ENCODE data around the gene KDM4C. TPM values are rescaled to one million over a fixed set of nuclear protein-coding genes. Genes with fewer than 3 reads are reported as not detected.

KDM4C gene
- polyA plus RNA-seq, 1 donor (not counting 4 experiments of a cell fraction or from before 2014, with no cell fraction given): 17.2 TPM

GRCh38 chr9:6818292-6818922 lies 60.6 kb downstream of the KDM4C start:
- H3K27ac ChIP-seq (ENCODE audit: control insufficient read depth, insufficient read depth, low read length): no peak overlapping the region
- no peak for DNase-seq (ENCODE audit: low read depth, low spot score)
- no peak overlapping the region for H2AFZ ChIP-seq (ENCODE audit: control insufficient read depth, low read length)
- no peaks in the 10 kb centered on the region for H4K20me1 ChIP-seq (ENCODE audit: control insufficient read depth, extremely low read depth, insufficient read depth, low read length)
- TF ChIP-seq, protein P1, sequence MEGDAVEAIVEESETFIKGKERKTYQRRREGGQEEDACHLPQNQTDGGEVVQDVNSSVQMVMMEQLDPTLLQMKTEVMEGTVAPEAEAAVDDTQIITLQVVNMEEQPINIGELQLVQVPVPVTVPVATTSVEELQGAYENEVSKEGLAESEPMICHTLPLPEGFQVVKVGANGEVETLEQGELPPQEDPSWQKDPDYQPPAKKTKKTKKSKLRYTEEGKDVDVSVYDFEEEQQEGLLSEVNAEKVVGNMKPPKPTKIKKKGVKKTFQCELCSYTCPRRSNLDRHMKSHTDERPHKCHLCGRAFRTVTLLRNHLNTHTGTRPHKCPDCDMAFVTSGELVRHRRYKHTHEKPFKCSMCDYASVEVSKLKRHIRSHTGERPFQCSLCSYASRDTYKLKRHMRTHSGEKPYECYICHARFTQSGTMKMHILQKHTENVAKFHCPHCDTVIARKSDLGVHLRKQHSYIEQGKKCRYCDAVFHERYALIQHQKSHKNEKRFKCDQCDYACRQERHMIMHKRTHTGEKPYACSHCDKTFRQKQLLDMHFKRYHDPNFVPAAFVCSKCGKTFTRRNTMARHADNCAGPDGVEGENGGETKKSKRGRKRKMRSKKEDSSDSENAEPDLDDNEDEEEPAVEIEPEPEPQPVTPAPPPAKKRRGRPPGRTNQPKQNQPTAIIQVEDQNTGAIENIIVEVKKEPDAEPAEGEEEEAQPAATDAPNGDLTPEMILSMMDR (optimal IDR thresholded peaks at IDR 0.05 in 1 of 3, IDR thresholded peaks at IDR 0.05 in 1 of 3, conservative IDR thresholded peaks at IDR 0.05 in 1 of 3; ENCODE audit: extremely low read depth in 1 of 3, insufficient read depth in 2 of 3, low read length in 3 of 3): no peak
- TF ChIP-seq EZH2 (IDR thresholded peaks at IDR 0.05; ENCODE audit: low read length): no peak
- no peak overlapping the region for H3K9ac ChIP-seq (ENCODE audit: control insufficient read depth, extremely low read depth, insufficient read depth, low read length)
- no peaks in the 10 kb centered on the region for H3K9me3 ChIP-seq (ENCODE audit: control insufficient read depth, low read depth, low read length)
- H3K4me3 ChIP-seq (ENCODE audit: control insufficient read depth in 2 of 3, extremely low read depth in 1 of 3, insufficient read depth in 2 of 3, low read depth in 1 of 3, low read length in 3 of 3): no peak overlapping the region
- no peaks in the 10 kb centered on the region for H3K4me1 ChIP-seq (ENCODE audit: control insufficient read depth, extremely low read depth, insufficient read depth, low read length)
- FAIRE-seq: no peak
- H3K4me2 ChIP-seq (ENCODE audit: control insufficient read depth, extremely low read depth, insufficient read depth, low read depth, low read length): no peak overlapping the region
- no peaks in the 10 kb centered on the region for H3K9me1 ChIP-seq (ENCODE audit: control insufficient read depth, extremely low read depth, insufficient read depth, low read length)
- H3K36me3 ChIP-seq (ENCODE audit: control insufficient read depth in 2 of 2, extremely low read depth in 1 of 2, insufficient read depth in 2 of 2, low read length in 2 of 2): peaks cover 1 to 2% of the 10 kb centered on the region in 2 experiments
- H3K79me2 ChIP-seq (ENCODE audit: control insufficient read depth, insufficient read depth, low read length): no peaks in the 10 kb centered on the region
- no peaks in the 10 kb centered on the region for H3K27me3 ChIP-seq (ENCODE audit: control insufficient read depth, extremely low read depth, insufficient read depth, low read length)
- dilution Hi-C loops (cut with MboI; ENCODE audit: extremely low pct_ligation_motif_present, low sequenced_read_pairs): no loop called here

- Histone ChIP-seq H3K9me3 (ENCODE audit: control insufficient read depth, low read depth, low read length) (no peaks in the 10 kb centered on the region), H3K4me1 (ENCODE audit: control insufficient read depth, extremely low read depth, insufficient read depth, low read length) (no peaks in the 10 kb centered on the region), H3K9ac (ENCODE audit: control insufficient read depth, extremely low read depth, insufficient read depth, low read length) (no peak overlapping the region), H3K9me1 (ENCODE audit: control insufficient read depth, extremely low read depth, insufficient read depth, low read length) (no peaks in the 10 kb centered on the region), H3K36me3 (ENCODE audit: control insufficient read depth in 2 of 2, extremely low read depth in 1 of 2, insufficient read depth in 2 of 2, low read length in 2 of 2) (peaks cover 1 to 5% of the 10 kb centered on the region in 2 experiments), H4K20me1 (ENCODE audit: control insufficient read depth, extremely low read depth, insufficient read depth, low read length) (no peaks in the 10 kb centered on the region), H3K27ac (ENCODE audit: control insufficient read depth, insufficient read depth, low read length) (no peak overlapping the region), H3K4me3 (ENCODE audit: control insufficient read depth in 2 of 3, extremely low read depth in 1 of 3, insufficient read depth in 2 of 3, low read depth in 1 of 3, low read length in 3 of 3) (no peak overlapping the region), H2AFZ (ENCODE audit: control insufficient read depth, low read length) (no peak overlapping the region), H3K27me3 (ENCODE audit: control insufficient read depth, extremely low read depth, insufficient read depth, low read length) (no peaks in the 10 kb centered on the region), H3K4me2 (ENCODE audit: control insufficient read depth, extremely low read depth, insufficient read depth, low read depth, low read length) (no peak overlapping the region), H3K79me2 (ENCODE audit: control insufficient read depth, insufficient read depth, low read length) (no peaks in the 10 kb centered on the region)
- no peak for DNase-seq (ENCODE audit: low read depth, low spot score)
- dilution Hi-C loops (cut with MboI; ENCODE audit: extremely low pct_ligation_motif_present, low sequenced_read_pairs): no loop called here
- no peak for TF ChIP-seq EZH2 (IDR thresholded peaks at IDR 0.05; ENCODE audit: low read length)
- TF ChIP-seq, protein P1 (optimal IDR thresholded peaks at IDR 0.05 in 1 of 3, IDR thresholded peaks at IDR 0.05 in 1 of 3, conservative IDR thresholded peaks at IDR 0.05 in 1 of 3; ENCODE audit: extremely low read depth in 1 of 3, insufficient read depth in 2 of 3, low read length in 3 of 3): no peak
- no peak for FAIRE-seq
Observed at GRCh38 chr9:6819112-6819511, 61.3 kb downstream of the KDM4C start.
